Stomach (tissue), 4 donors: ENCODE measurements around the gene RINT1.

ENCODE experiments used
- POLR2A ChIP-seq, 4 donors: fragments of 450-650 bp; IDR thresholded peaks; one replicate each; pipeline ENCODE4 v1.6.1; 2016; ENCODE audit warnings: antibody characterized with exemption in 4 of 4, control low read depth in 2 of 4, mild to moderate bottlenecking in 1 of 4, moderate library complexity in 1 of 4
- TF ChIP-seq, protein P1 (sequence below), 7 experiments: fragments of 450-650 bp in 4 of 7; fragments of 200-600 bp in 3 of 7; sonication (generic) in 3 of 7; IDR thresholded peaks; one replicate each; pipeline ENCODE4 v1.5.1; 2016 to 2019; ENCODE audit warnings: antibody characterized with exemption in 7 of 7, control low read depth in 2 of 7, mild to moderate bottlenecking in 1 of 7

DNA sequence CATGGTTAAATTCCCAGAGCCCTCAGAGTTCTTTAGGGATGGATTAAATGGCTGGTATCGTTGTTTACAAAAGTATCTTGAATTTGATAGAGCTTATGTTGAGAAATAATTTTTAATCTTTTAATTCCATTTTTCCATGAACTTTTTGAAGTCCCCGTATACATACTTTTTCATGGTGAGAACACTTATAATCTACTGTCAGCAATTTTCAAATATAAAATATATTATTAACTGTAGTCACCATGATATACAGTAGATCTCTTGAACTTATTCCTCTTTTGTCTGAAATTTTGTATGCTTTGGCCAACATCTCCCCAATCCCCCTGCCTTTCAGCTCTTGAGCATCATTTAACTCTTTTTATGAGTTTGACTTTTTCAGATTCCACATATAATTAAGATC lies 39.9 kb downstream of the RINT1 start:
- TF ChIP-seq, protein P1, sequence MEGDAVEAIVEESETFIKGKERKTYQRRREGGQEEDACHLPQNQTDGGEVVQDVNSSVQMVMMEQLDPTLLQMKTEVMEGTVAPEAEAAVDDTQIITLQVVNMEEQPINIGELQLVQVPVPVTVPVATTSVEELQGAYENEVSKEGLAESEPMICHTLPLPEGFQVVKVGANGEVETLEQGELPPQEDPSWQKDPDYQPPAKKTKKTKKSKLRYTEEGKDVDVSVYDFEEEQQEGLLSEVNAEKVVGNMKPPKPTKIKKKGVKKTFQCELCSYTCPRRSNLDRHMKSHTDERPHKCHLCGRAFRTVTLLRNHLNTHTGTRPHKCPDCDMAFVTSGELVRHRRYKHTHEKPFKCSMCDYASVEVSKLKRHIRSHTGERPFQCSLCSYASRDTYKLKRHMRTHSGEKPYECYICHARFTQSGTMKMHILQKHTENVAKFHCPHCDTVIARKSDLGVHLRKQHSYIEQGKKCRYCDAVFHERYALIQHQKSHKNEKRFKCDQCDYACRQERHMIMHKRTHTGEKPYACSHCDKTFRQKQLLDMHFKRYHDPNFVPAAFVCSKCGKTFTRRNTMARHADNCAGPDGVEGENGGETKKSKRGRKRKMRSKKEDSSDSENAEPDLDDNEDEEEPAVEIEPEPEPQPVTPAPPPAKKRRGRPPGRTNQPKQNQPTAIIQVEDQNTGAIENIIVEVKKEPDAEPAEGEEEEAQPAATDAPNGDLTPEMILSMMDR (IDR thresholded peaks at IDR 0.05) = no peak
- no peak for TF ChIP-seq POLR2A (IDR thresholded peaks at IDR 0.05)
